ENCODE data around the gene MAP3K2. TPM values are rescaled to one million over a fixed set of nuclear protein-coding genes. Genes with fewer than 3 reads are reported as not detected.

MAP3K2 gene
- total RNA-seq, 1 donor from 2014 or later = 62.2 TPM

- peaks cover 44% of the 10 kb centered on the region for H4K20me1 ChIP-seq (ENCODE audit: insufficient read depth, low read length)
- H2AFZ ChIP-seq (ENCODE audit: low read depth, low read length) = no peak overlapping the region
- H3K36me3 Mint-ChIP-seq (ENCODE audit: low read depth, unreplicated experiment) = peaks cover 30% of the 10 kb centered on the region
- H3K27ac Mint-ChIP-seq (ENCODE audit: unreplicated experiment) = no peak overlapping the region
- H3K4me1 Mint-ChIP-seq (ENCODE audit: low read depth, unreplicated experiment) = no peaks in the 10 kb centered on the region
- no peaks in the 10 kb centered on the region for H3K9me3 ChIP-seq (ENCODE audit: insufficient read depth, low read depth, low read length)
- no peak for DNase-seq (ENCODE audit: low read depth)
- no peak for FAIRE-seq
- H3K27me3 ChIP-seq (ENCODE audit: insufficient read depth, low read length) = no peaks in the 10 kb centered on the region
- no peaks in the 10 kb centered on the region for H3K4me1 ChIP-seq (ENCODE audit: insufficient read depth, low read length)
- TF ChIP-seq EZH2 (IDR thresholded peaks at IDR 0.05; ENCODE audit: insufficient read depth, low read length) = no peak
- TF ChIP-seq, protein P1, sequence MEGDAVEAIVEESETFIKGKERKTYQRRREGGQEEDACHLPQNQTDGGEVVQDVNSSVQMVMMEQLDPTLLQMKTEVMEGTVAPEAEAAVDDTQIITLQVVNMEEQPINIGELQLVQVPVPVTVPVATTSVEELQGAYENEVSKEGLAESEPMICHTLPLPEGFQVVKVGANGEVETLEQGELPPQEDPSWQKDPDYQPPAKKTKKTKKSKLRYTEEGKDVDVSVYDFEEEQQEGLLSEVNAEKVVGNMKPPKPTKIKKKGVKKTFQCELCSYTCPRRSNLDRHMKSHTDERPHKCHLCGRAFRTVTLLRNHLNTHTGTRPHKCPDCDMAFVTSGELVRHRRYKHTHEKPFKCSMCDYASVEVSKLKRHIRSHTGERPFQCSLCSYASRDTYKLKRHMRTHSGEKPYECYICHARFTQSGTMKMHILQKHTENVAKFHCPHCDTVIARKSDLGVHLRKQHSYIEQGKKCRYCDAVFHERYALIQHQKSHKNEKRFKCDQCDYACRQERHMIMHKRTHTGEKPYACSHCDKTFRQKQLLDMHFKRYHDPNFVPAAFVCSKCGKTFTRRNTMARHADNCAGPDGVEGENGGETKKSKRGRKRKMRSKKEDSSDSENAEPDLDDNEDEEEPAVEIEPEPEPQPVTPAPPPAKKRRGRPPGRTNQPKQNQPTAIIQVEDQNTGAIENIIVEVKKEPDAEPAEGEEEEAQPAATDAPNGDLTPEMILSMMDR (IDR thresholded peaks at IDR 0.05; ENCODE audit: insufficient read depth, low read depth, low read length) = no peak
- H3K4me3 Mint-ChIP-seq (ENCODE audit: unreplicated experiment) = no peak overlapping the region
- peaks cover 45% of the 10 kb centered on the region for H3K79me2 ChIP-seq (ENCODE audit: insufficient read depth, low read length)
- no peak overlapping the region for H3K27ac ChIP-seq (ENCODE audit: low read depth, low read length)
- H3K4me3 ChIP-seq (ENCODE audit: insufficient read depth, low read depth, low read length) = no peak overlapping the region
- peaks cover 8% of the 10 kb centered on the region for H3K9me3 Mint-ChIP-seq (ENCODE audit: unreplicated experiment)
- H3K27me3 Mint-ChIP-seq (ENCODE audit: low read depth, unreplicated experiment) = no peaks in the 10 kb centered on the region
- peaks cover 48% of the 10 kb centered on the region for H3K36me3 ChIP-seq (ENCODE audit: insufficient read depth, low read length)
- no peak overlapping the region for H3K4me2 ChIP-seq (ENCODE audit: low read length)
- H3K9ac ChIP-seq (ENCODE audit: low read length) = no peak overlapping the region
Measured at GRCh38 chr2:127278959-127279358, 108.8 kb downstream of the MAP3K2 start.

DNA sequence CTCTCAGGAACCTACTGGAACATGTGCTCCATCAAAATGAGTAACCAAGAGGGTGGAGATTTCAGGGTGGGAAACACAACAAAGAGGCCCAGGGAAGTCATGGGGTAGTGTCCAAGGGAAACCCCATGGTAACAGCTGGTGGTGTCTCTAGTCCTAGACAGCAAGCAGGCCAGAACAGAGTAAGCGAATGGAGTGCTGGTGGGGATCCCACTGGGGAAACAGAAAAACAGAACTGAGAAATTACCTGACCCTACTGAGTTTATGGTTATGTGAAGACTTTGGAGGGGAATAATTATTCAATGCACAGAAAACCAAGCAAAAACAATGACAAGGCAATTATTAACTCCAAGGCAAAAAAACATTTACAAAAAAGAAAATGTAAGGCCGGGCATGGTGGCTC, 110.7 kb downstream of the MAP3K2 start:
- Histone ChIP-seq H2AFZ (ENCODE audit: low read depth, low read length) (no peak overlapping the region), H3K4me2 (ENCODE audit: low read length) (no peak overlapping the region), H3K79me2 (ENCODE audit: insufficient read depth, low read length) (peaks cover 26% of the 10 kb centered on the region), H3K27ac (ENCODE audit: low read depth, low read length) (no peak overlapping the region), H3K4me3 (ENCODE audit: insufficient read depth, low read depth, low read length) (no peak overlapping the region), H3K9me3 (ENCODE audit: insufficient read depth, low read depth, low read length) (no peaks in the 10 kb centered on the region), H4K20me1 (ENCODE audit: insufficient read depth, low read length) (peaks cover 35% of the 10 kb centered on the region), H3K36me3 (ENCODE audit: insufficient read depth, low read length) (peaks cover 45% of the 10 kb centered on the region), H3K9ac (ENCODE audit: low read length) (no peak overlapping the region), H3K27me3 (ENCODE audit: insufficient read depth, low read length) (no peaks in the 10 kb centered on the region), H3K4me1 (ENCODE audit: insufficient read depth, low read length) (no peaks in the 10 kb centered on the region)
- Mint-ChIP-seq H3K9me3 (ENCODE audit: unreplicated experiment) (no peaks in the 10 kb centered on the region), H3K36me3 (ENCODE audit: low read depth, unreplicated experiment) (peaks cover 31% of the 10 kb centered on the region), H3K4me1 (ENCODE audit: low read depth, unreplicated experiment) (no peaks in the 10 kb centered on the region), H3K4me3 (ENCODE audit: unreplicated experiment) (no peak overlapping the region), H3K27ac (ENCODE audit: unreplicated experiment) (no peak overlapping the region), H3K27me3 (ENCODE audit: low read depth, unreplicated experiment) (no peaks in the 10 kb centered on the region)
- FAIRE-seq (no peak), DNase-seq (ENCODE audit: low read depth) (no peak)
- no peak for TF ChIP-seq EZH2 (IDR thresholded peaks at IDR 0.05; ENCODE audit: insufficient read depth, low read length)

DNA sequence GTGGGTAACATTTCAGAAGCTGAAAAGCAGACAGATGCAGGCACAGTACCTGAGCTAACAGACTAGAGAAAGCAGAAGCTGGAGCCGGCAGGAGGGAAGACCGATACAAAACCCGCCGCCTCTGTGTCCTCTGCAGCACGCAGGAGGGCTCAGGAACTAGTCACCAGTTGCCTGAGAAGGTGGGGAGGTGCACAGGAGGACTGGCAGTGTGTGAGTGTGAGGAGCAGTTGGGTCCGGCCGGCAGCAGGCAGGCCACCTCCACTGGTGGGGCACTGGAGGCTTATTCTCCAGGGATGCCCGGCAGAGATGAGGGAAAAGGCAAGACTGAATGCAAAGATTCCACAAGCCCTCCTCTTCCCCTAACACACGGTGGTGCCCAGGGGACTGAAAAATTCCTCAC, 112.0 kb downstream of the MAP3K2 start:
- H3K4me3 ChIP-seq (ENCODE audit: insufficient read depth, low read depth, low read length) = no peak overlapping the region
- no peaks in the 10 kb centered on the region for H3K27me3 ChIP-seq (ENCODE audit: insufficient read depth, low read length)
- no peaks in the 10 kb centered on the region for H3K4me1 ChIP-seq (ENCODE audit: insufficient read depth, low read length)
- DNase-seq (ENCODE audit: low read depth) (no peak), FAIRE-seq (no peak)
- peaks cover 18% of the 10 kb centered on the region for H3K79me2 ChIP-seq (ENCODE audit: insufficient read depth, low read length)
- H3K36me3 ChIP-seq (ENCODE audit: insufficient read depth, low read length) = peaks cover 44% of the 10 kb centered on the region
- H3K9me3 ChIP-seq (ENCODE audit: insufficient read depth, low read depth, low read length) = no peaks in the 10 kb centered on the region
- H3K4me2 ChIP-seq (ENCODE audit: low read length) = no peak overlapping the region
- H2AFZ ChIP-seq (ENCODE audit: low read depth, low read length) = no peak overlapping the region
- peaks cover 30% of the 10 kb centered on the region for H3K36me3 Mint-ChIP-seq (ENCODE audit: low read depth, unreplicated experiment)
- TF ChIP-seq EZH2 (IDR thresholded peaks at IDR 0.05; ENCODE audit: insufficient read depth, low read length) = no peak
- TF ChIP-seq, protein P1 (IDR thresholded peaks at IDR 0.05; ENCODE audit: insufficient read depth, low read depth, low read length) = no peak
- no peak overlapping the region for H3K27ac Mint-ChIP-seq (ENCODE audit: unreplicated experiment)
- H3K9ac ChIP-seq (ENCODE audit: low read length) = no peak overlapping the region
- peaks cover 25% of the 10 kb centered on the region for H4K20me1 ChIP-seq (ENCODE audit: insufficient read depth, low read length)
- no peak overlapping the region for H3K4me3 Mint-ChIP-seq (ENCODE audit: unreplicated experiment)
- H3K27me3 Mint-ChIP-seq (ENCODE audit: low read depth, unreplicated experiment) = no peaks in the 10 kb centered on the region
- H3K4me1 Mint-ChIP-seq (ENCODE audit: low read depth, unreplicated experiment) = no peaks in the 10 kb centered on the region
- H3K9me3 Mint-ChIP-seq (ENCODE audit: unreplicated experiment) = peaks cover 3% of the 10 kb centered on the region
- no peak overlapping the region for H3K27ac ChIP-seq (ENCODE audit: low read depth, low read length)
